Keratinocyte (primary cell): Measurements from ENCODE around the gene NSG2. TPM values are rescaled to one million over a fixed set of nuclear protein-coding genes. Genes with fewer than 3 reads are reported as not detected.
"Not testable (repeated sequence)": the region's sequence is repeated elsewhere in the genome, so short reads cannot be mapped to it uniquely, and the experiment has no call there.

Experiments used
- DNase-seq: peaks from one replicate; pipeline ENCODE4 v3.0.0-alpha.2; 2011; ENCODE audit warnings: low read depth, missing footprints, low spot score
- FAIRE-seq: peaks from 2 replicates; lab custom pipeline; 2011; peaks lifted over from hg19 to GRCh38; lab: Jason Lieb, UNC
- H2AFZ ChIP-seq: 2 replicates; pipeline ENCODE4 v1.6.0; 2012; ENCODE audit warnings: low read length, control low read depth, inconsistent platforms; ENCODE audit not compliant: control insufficient read depth
- H3K27ac ChIP-seq: 2 replicates; pipeline ENCODE4 v1.5.1; 2011; ENCODE audit warnings: low read length; ENCODE audit not compliant: control insufficient read depth, insufficient read depth
- H3K27me3 ChIP-seq: 3 replicates; pipeline ENCODE4 v1.6.0; 2011; ENCODE audit warnings: low read length; ENCODE audit not compliant: control insufficient read depth, insufficient read depth; ENCODE audit errors: extremely low read depth
- H3K36me3 ChIP-seq, 2 experiments: 2 replicates in 1 of 2; 3 replicates in 1 of 2; pipeline ENCODE4 v1.5.1; 2011; ENCODE audit warnings: low read length in 2 of 2, mild to moderate bottlenecking in 1 of 2; ENCODE audit not compliant: control insufficient read depth in 2 of 2, insufficient read depth in 2 of 2; ENCODE audit errors: extremely low read depth in 1 of 2
- H3K4me1 ChIP-seq: 3 replicates; pipeline ENCODE4 v1.5.1; 2011; ENCODE audit warnings: low read length; ENCODE audit not compliant: control insufficient read depth, insufficient read depth; ENCODE audit errors: extremely low read depth
- H3K4me2 ChIP-seq: 3 replicates; pipeline ENCODE4 v1.6.0; 2011; ENCODE audit warnings: low read depth, low read length; ENCODE audit not compliant: control insufficient read depth, insufficient read depth; ENCODE audit errors: extremely low read depth
- H3K4me3 ChIP-seq, 3 experiments: fragments of 200-600 bp in 1 of 3; sonication (generic) in 1 of 3; 2 replicates in 2 of 3; 3 replicates in 1 of 3; pipeline ENCODE4 v1.5.1; 2011 to 2016; ENCODE audit warnings: low read length in 3 of 3, mild to moderate bottlenecking in 3 of 3, control low read depth in 2 of 3, inconsistent platforms in 1 of 3, low read depth in 1 of 3, mixed read lengths in 1 of 3, mixed run types in 1 of 3, moderate library complexity in 1 of 3; ENCODE audit not compliant: control insufficient read depth in 2 of 3, insufficient read depth in 2 of 3; ENCODE audit errors: extremely low read depth in 1 of 3
- H3K79me2 ChIP-seq: 2 replicates; pipeline ENCODE4 v1.6.0; 2012; ENCODE audit warnings: low read length; ENCODE audit not compliant: control insufficient read depth, insufficient read depth
- H3K9ac ChIP-seq: 3 replicates; pipeline ENCODE4 v1.6.0; 2011; ENCODE audit warnings: low read length; ENCODE audit not compliant: control insufficient read depth, insufficient read depth; ENCODE audit errors: extremely low read depth
- H3K9me1 ChIP-seq: 3 replicates; pipeline ENCODE4 v1.6.0; 2011; ENCODE audit warnings: low read length; ENCODE audit not compliant: control insufficient read depth, insufficient read depth; ENCODE audit errors: extremely low read depth
- H3K9me3 ChIP-seq: 2 replicates; pipeline ENCODE4 v1.5.1; 2012; ENCODE audit warnings: low read depth, low read length; ENCODE audit not compliant: control insufficient read depth
- H4K20me1 ChIP-seq: 3 replicates; pipeline ENCODE4 v1.6.0; 2011; ENCODE audit warnings: low read length; ENCODE audit not compliant: control insufficient read depth, insufficient read depth; ENCODE audit errors: extremely low read depth
- EZH2 ChIP-seq: IDR thresholded peaks from one replicate; pipeline ENCODE4 v1.6.1; 2012; ENCODE audit warnings: inconsistent platforms, mild to moderate bottlenecking, low read length, moderate library complexity
- dilution Hi-C: fragments of 300-500 bp; cut with MboI; formaldehyde crosslinking; loops from one replicate; pipeline ENCODE4 v1.7.0; 2020; ENCODE audit warnings: low sequenced_read_pairs; ENCODE audit not compliant: extremely low pct_ligation_motif_present
- polyA plus RNA-seq, 5 experiments: library from polyadenylated mRNA; depleted of rRNA in 3 of 5; stranded (reverse) in 3 of 5; stranded (forward) in 1 of 5; unstranded in 1 of 5; fragments of >200 nt; gene quantifications; 1 replicate in 1 of 5; 2 replicates in 3 of 5; 3 replicates in 1 of 5; pipeline versions ENCODE4 v1.2.1 to v1.2.3, GENCODE V29; 2011 to 2012; ENCODE audit warnings: missing spikeins in 2 of 5, low read depth in 1 of 5, low replicate concordance in 1 of 5
- TF ChIP-seq, protein P1 (sequence below), 3 experiments: IDR thresholded peaks in 1 of 3; conservative IDR thresholded peaks in 1 of 3; optimal IDR thresholded peaks in 1 of 3; 2 replicates in 2 of 3; 3 replicates in 1 of 3; pipeline versions ENCODE3 to v1.5.1; 2011; ENCODE audit warnings: low read length in 3 of 3, mild to moderate bottlenecking in 3 of 3, moderate library complexity in 2 of 3, control low read depth in 1 of 3, inconsistent platforms in 1 of 3; ENCODE audit not compliant: insufficient read depth in 2 of 3; ENCODE audit errors: extremely low read depth in 1 of 3

NSG2 gene
- polyA plus RNA-seq, 1 donor (not counting 4 experiments of a cell fraction or from before 2014, with no cell fraction given) = not detected

GRCh38 chr5:174020069-174020927 is 25.2 kb upstream of the NSG2 start:
- H2AFZ ChIP-seq, dilution Hi-C loops, DNase-seq: not testable (repeated sequence)

DNA sequence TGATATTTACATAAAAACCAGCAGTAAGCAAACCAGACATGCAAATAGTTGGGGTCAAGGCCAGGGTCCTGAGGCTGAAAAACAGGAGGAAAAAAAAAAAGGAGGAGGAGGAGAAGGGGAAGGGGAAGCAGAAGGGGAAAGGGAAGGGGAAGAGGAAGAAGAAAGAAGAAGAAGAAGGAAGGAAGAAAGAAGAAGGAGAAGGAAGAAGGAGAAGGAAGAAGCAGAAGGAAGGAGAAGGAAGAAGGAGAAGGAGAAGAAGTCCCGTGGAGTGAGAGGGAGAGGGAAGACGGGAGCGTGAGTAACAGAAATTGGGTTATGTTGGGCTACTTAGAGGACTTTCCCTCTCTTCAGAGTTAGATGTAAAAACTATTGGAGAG is 24.6 kb upstream of the NSG2 start:
- Histone ChIP-seq H3K4me2 (no peak overlapping the region), H3K79me2 (no peaks in the 10 kb centered on the region), H3K27me3 (no peaks in the 10 kb centered on the region), H3K9ac (no peak overlapping the region), H4K20me1 (no peaks in the 10 kb centered on the region), H3K9me3 (no peaks in the 10 kb centered on the region), H3K36me3 (no peaks in the 10 kb centered on the region), H3K4me3 (no peak overlapping the region), H3K4me1 (no peaks in the 10 kb centered on the region), H3K27ac (no peak overlapping the region), H3K9me1 (no peaks in the 10 kb centered on the region), H2AFZ (no peak overlapping the region)
- no peak for TF ChIP-seq EZH2
- TF ChIP-seq, protein P1, sequence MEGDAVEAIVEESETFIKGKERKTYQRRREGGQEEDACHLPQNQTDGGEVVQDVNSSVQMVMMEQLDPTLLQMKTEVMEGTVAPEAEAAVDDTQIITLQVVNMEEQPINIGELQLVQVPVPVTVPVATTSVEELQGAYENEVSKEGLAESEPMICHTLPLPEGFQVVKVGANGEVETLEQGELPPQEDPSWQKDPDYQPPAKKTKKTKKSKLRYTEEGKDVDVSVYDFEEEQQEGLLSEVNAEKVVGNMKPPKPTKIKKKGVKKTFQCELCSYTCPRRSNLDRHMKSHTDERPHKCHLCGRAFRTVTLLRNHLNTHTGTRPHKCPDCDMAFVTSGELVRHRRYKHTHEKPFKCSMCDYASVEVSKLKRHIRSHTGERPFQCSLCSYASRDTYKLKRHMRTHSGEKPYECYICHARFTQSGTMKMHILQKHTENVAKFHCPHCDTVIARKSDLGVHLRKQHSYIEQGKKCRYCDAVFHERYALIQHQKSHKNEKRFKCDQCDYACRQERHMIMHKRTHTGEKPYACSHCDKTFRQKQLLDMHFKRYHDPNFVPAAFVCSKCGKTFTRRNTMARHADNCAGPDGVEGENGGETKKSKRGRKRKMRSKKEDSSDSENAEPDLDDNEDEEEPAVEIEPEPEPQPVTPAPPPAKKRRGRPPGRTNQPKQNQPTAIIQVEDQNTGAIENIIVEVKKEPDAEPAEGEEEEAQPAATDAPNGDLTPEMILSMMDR (optimal IDR thresholded peaks at IDR 0.05 in 1 of 3, IDR thresholded peaks at IDR 0.05 in 1 of 3, conservative IDR thresholded peaks at IDR 0.05 in 1 of 3; ENCODE audit: extremely low read depth in 1 of 3, insufficient read depth in 2 of 3, low read length in 3 of 3) = no peak
- FAIRE-seq (no peak), DNase-seq (no peak)
- dilution Hi-C loops = no loop called here

More at GRCh38 chr5:174020069-174020927, 25.2 kb upstream of the NSG2 start:
- H3K27ac ChIP-seq, H3K4me3 ChIP-seq, FAIRE-seq, H3K4me2 ChIP-seq, H3K79me2 ChIP-seq, H3K36me3 ChIP-seq, H3K9ac ChIP-seq, H3K9me1 ChIP-seq, H3K27me3 ChIP-seq, H3K9me3 ChIP-seq, H4K20me1 ChIP-seq, H3K4me1 ChIP-seq: not testable (repeated sequence)
- TF ChIP-seq, protein P1 (optimal IDR thresholded peaks at IDR 0.05 in 1 of 3, IDR thresholded peaks at IDR 0.05 in 1 of 3, conservative IDR thresholded peaks at IDR 0.05 in 1 of 3; ENCODE audit: extremely low read depth in 1 of 3, insufficient read depth in 2 of 3, low read length in 3 of 3) = peak; percentile 36 to 59 (median 49)
